ENCODE measurements around the gene GET4.

The GET4 gene

GRCh38 chr7:876077-876971 is at the start of gene GET4:
GET4 (plus strand) TSS chr7:876554; CDS start chr7:876646, 92 bp downstream.
- peaks cover 38% of the 10 kb centered on the region for H3K36me3 ChIP-seq (ENCODE audit: control insufficient read depth, insufficient read depth, low read length)
- peak within 1 kb of the TSS; percentile 94 for H3K4me3 ChIP-seq (ENCODE audit: low read depth, low read length)
- H3K27ac ChIP-seq (ENCODE audit: low read depth, low read length), result peak within 1 kb of the TSS; percentile 82
- no peaks in the 10 kb centered on the region for H3K9me3 ChIP-seq (ENCODE audit: control insufficient read depth, insufficient read depth, low read length)
- peak within 1 kb of the TSS; percentile 82; the same call in 1 of the 2 replicates for H3K9ac ChIP-seq (ENCODE audit: low read depth, low read length)
- 0 out of 2 replicates have a peak, but pooled peaks cover 3% of the 10 kb centered on the region for H3K4me1 ChIP-seq (ENCODE audit: control insufficient read depth, insufficient read depth, low read length)
- H3K27me3 ChIP-seq (ENCODE audit: control insufficient read depth, insufficient read depth, low read length), result no peaks in the 10 kb centered on the region

GRCh38 chr7:828793-829561 is 47.4 kb upstream of the GET4 start:
- Histone ChIP-seq H3K4me1 (ENCODE audit: control insufficient read depth, insufficient read depth, low read length) (peaks cover 30% of the 10 kb centered on the region), H3K9ac (ENCODE audit: low read depth, low read length) (no peak overlapping the region), H3K4me3 (ENCODE audit: low read depth, low read length) (no peak overlapping the region), H3K36me3 (ENCODE audit: control insufficient read depth, insufficient read depth, low read length) (peaks cover 12% of the 10 kb centered on the region), H3K27me3 (ENCODE audit: control insufficient read depth, insufficient read depth, low read length) (no peaks in the 10 kb centered on the region), H3K27ac (ENCODE audit: low read depth, low read length) (no peak overlapping the region), H3K9me3 (ENCODE audit: control insufficient read depth, insufficient read depth, low read length) (no peaks in the 10 kb centered on the region)

- no peak overlapping the region for H3K9ac ChIP-seq (ENCODE audit: low read depth, low read length)
- no peak overlapping the region for H3K27ac ChIP-seq (ENCODE audit: low read depth, low read length)
- H3K4me3 ChIP-seq (ENCODE audit: low read depth, low read length), result no peak overlapping the region
- H3K27me3 ChIP-seq (ENCODE audit: control insufficient read depth, insufficient read depth, low read length), result no peaks in the 10 kb centered on the region
- peaks cover 12% of the 10 kb centered on the region for H3K36me3 ChIP-seq (ENCODE audit: control insufficient read depth, insufficient read depth, low read length)
- no peaks in the 10 kb centered on the region for H3K9me3 ChIP-seq (ENCODE audit: control insufficient read depth, insufficient read depth, low read length)
- H3K4me1 ChIP-seq (ENCODE audit: control insufficient read depth, insufficient read depth, low read length), result peaks cover 30% of the 10 kb centered on the region
Measured at GRCh38 chr7:830069-830468, 46.3 kb upstream of the GET4 start.

- no peaks in the 10 kb centered on the region for H3K27me3 ChIP-seq (ENCODE audit: control insufficient read depth, insufficient read depth, low read length)
- H3K4me3 ChIP-seq (ENCODE audit: low read depth, low read length), result peak overlapping the region; percentile 7; the same call in 1 of the 2 replicates
- peaks cover 15% of the 10 kb centered on the region for H3K36me3 ChIP-seq (ENCODE audit: control insufficient read depth, insufficient read depth, low read length)
- H3K4me1 ChIP-seq (ENCODE audit: control insufficient read depth, insufficient read depth, low read length), result peaks cover 23% of the 10 kb centered on the region
- peak overlapping the region; percentile 7; the same call in 1 of the 2 replicates for H3K9ac ChIP-seq (ENCODE audit: low read depth, low read length)
- peak overlapping the region; percentile 79 for H3K27ac ChIP-seq (ENCODE audit: low read depth, low read length)
- H3K9me3 ChIP-seq (ENCODE audit: control insufficient read depth, insufficient read depth, low read length), result no peaks in the 10 kb centered on the region
Measured at GRCh38 chr7:831596-832166, 44.7 kb upstream of the GET4 start.

- Histone ChIP-seq H3K27me3 (ENCODE audit: control insufficient read depth, insufficient read depth, low read length) (no peaks in the 10 kb centered on the region), H3K4me1 (ENCODE audit: control insufficient read depth, insufficient read depth, low read length) (peaks cover 23% of the 10 kb centered on the region), H3K36me3 (ENCODE audit: control insufficient read depth, insufficient read depth, low read length) (peaks cover 20% of the 10 kb centered on the region), H3K9ac (ENCODE audit: low read depth, low read length) (peak within 1 kb of the TSS; percentile 7; the same call in 1 of the 2 replicates), H3K9me3 (ENCODE audit: control insufficient read depth, insufficient read depth, low read length) (no peaks in the 10 kb centered on the region), H3K4me3 (ENCODE audit: low read depth, low read length) (peak within 1 kb of the TSS; percentile 7; the same call in 1 of the 2 replicates), H3K27ac (ENCODE audit: low read depth, low read length) (peak within 1 kb of the TSS; percentile 79)
Measured at GRCh38 chr7:832167-832967, 44.0 kb upstream of the GET4 start, which contains the start of gene SUN1. SUN1 (plus strand) TSS chr7:832476; CDS start chr7:832525, 49 bp downstream.

GRCh38 chr7:832968-833424 is 43.4 kb upstream of the GET4 start:
- no peak overlapping the region for H3K4me3 ChIP-seq (ENCODE audit: low read depth, low read length)
- no peaks in the 10 kb centered on the region for H3K9me3 ChIP-seq (ENCODE audit: control insufficient read depth, insufficient read depth, low read length)
- H3K4me1 ChIP-seq (ENCODE audit: control insufficient read depth, insufficient read depth, low read length), result peaks cover 23% of the 10 kb centered on the region
- H3K36me3 ChIP-seq (ENCODE audit: control insufficient read depth, insufficient read depth, low read length), result peaks cover 24% of the 10 kb centered on the region
- no peak overlapping the region for H3K9ac ChIP-seq (ENCODE audit: low read depth, low read length)
- H3K27me3 ChIP-seq (ENCODE audit: control insufficient read depth, insufficient read depth, low read length), result no peaks in the 10 kb centered on the region
- H3K27ac ChIP-seq (ENCODE audit: low read depth, low read length), result peak overlapping the region; percentile 79

GRCh38 chr7:833601-834258 is 42.6 kb upstream of the GET4 start:
- Histone ChIP-seq H3K9ac (ENCODE audit: low read depth, low read length) (no peak overlapping the region), H3K27me3 (ENCODE audit: control insufficient read depth, insufficient read depth, low read length) (no peaks in the 10 kb centered on the region), H3K4me1 (ENCODE audit: control insufficient read depth, insufficient read depth, low read length) (peaks cover 23% of the 10 kb centered on the region), H3K27ac (ENCODE audit: low read depth, low read length) (no peak overlapping the region), H3K9me3 (ENCODE audit: control insufficient read depth, insufficient read depth, low read length) (no peaks in the 10 kb centered on the region), H3K36me3 (ENCODE audit: control insufficient read depth, insufficient read depth, low read length) (peaks cover 25% of the 10 kb centered on the region), H3K4me3 (ENCODE audit: low read depth, low read length) (no peak overlapping the region)

GRCh38 chr7:834277-834676 is 42.1 kb upstream of the GET4 start:
- H3K4me1 ChIP-seq (ENCODE audit: control insufficient read depth, insufficient read depth, low read length), result peaks cover 23% of the 10 kb centered on the region
- H3K4me3 ChIP-seq (ENCODE audit: low read depth, low read length), result no peak overlapping the region
- no peak overlapping the region for H3K27ac ChIP-seq (ENCODE audit: low read depth, low read length)
- H3K27me3 ChIP-seq (ENCODE audit: control insufficient read depth, insufficient read depth, low read length), result no peaks in the 10 kb centered on the region
- H3K36me3 ChIP-seq (ENCODE audit: control insufficient read depth, insufficient read depth, low read length), result peaks cover 30% of the 10 kb centered on the region
- no peak overlapping the region for H3K9ac ChIP-seq (ENCODE audit: low read depth, low read length)
- H3K9me3 ChIP-seq (ENCODE audit: control insufficient read depth, insufficient read depth, low read length), result no peaks in the 10 kb centered on the region

GRCh38 chr7:835021-835420 is 41.3 kb upstream of the GET4 start:
- Histone ChIP-seq H3K9me3 (ENCODE audit: control insufficient read depth, insufficient read depth, low read length) (no peaks in the 10 kb centered on the region), H3K4me3 (ENCODE audit: low read depth, low read length) (no peak overlapping the region), H3K27ac (ENCODE audit: low read depth, low read length) (no peak overlapping the region), H3K9ac (ENCODE audit: low read depth, low read length) (no peak overlapping the region), H3K27me3 (ENCODE audit: control insufficient read depth, insufficient read depth, low read length) (no peaks in the 10 kb centered on the region), H3K4me1 (ENCODE audit: control insufficient read depth, insufficient read depth, low read length) (peaks cover 23% of the 10 kb centered on the region), H3K36me3 (ENCODE audit: control insufficient read depth, insufficient read depth, low read length) (peaks cover 36% of the 10 kb centered on the region)

Measured in HUES48 (cell line).